Measurements from ENCODE around the gene GP2.

The GP2 gene

DNA sequence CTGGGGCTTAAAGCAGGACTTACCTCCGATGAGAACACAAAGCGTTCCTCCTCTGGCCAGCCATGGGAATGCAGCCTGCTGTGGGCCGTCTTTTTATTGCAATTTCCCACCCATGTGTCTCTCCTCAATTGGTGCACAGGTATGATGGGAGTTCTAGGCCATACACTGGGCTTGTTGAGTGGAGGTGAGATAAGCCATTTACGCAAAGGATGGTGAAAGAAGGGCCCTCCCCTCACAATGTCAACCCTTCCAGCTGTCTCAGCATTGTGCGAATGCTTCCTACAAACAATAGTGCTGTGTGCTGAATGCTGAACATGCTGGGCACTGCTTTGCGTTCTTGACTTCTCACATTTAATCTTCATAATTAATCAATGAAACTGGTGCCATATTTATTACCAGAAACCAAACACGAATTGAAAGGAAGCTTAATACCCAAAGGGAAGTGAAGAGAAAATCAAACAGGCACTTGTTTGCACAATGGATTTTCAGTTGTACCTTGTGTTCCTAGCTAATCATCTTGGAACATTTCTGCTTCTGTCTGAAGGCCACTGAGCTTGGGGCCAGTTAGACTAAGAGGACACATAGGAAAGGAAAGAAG, at the start of gene GP2:
Gene GP2, minus strand, starts transcription at position 70 of the 598 bp plus-strand sequence. CDS start 1,082 bp downstream, outside the sequence.
- DNase-seq = no peak

DNA sequence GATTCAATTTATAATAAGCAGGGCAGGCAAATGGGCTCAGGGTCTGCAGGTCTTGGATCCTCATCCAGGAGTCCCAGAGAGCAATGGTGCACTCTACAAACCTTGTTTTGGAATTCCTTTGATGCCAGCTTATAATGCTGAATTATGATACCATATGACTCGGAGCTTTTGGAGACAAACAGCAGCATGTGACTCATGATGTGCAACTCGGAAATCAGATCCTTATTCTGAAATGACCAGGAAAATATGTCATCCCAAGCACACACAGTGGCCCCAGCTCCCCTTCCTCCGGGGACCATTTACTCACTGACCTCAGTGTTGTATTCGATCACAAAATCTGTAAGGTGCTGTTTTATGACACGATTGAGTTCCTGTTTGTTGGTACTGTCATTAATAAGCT, 45.4 kb upstream of the GP2 start:
- no peak for DNase-seq

DNA sequence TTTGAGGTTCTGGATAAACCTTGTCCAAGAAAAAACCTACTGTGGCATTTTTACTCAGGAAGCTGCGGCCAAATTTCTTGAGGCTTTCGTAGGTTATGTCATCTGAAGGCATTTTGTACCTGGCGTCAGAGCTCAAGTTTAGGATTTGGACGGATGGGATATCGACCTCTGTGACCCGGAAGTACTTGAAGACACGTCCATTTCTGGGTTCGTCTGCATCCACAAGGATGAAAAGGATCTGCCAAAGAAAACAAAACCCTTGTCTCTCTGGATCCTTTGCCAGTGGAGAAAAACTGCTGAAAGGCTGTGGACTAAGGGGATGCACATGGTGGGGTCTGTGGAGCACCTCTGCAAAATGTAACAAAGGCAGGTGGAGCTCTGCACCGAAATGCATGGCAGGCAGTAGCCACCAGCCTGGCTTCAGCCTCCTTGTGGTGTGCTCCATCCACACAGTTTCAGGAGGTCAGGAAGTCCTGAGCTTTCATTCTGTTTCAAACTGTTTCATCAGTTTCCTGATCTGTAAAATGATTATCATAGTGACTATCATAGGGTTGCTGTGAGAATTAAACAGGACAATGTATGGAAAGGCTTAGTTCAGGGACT, 42.2 kb upstream of the GP2 start:
- DNase-seq = no peak

DNA sequence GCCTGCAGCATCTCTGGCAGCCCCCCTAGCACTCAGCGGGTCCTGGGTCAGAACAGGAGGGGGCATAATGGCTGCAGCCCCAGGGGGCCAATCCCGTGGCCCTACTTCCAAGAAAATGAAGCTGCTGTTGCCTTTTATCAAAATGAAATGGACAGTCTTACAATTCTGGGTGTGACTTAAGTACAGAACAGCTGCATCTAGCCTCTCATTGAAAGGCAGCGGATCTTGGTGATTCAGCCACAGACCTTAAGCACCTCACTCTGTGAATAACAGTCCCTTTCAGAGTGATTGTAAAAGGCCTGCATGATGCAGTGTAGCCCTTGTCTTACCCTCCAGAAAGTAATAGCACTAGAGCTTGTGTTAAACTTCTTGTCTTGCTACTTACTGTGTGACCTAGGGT, 36.7 kb upstream of the GP2 start:
- no peak for DNase-seq

DNA sequence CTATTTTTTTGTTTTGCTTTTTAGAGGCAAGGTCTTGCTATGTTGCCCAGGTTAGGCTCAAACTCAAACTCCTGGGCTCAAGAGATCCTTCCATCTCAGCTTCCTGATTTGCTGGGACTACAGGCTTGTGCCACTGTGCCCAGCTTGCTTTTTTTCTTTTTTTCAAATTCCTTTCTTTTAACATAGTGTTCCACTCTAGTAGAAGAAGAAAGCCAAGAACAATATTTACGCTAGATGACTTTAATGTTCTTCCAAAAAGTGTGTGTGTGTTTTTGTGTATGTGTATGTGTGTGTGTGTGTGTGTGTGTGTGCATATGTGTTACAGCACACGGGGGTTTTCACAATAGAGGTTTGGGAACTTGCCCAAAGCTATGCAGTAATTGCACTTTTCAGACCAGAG, 35.9 kb upstream of the GP2 start:
- DNase-seq = no peak

DNA sequence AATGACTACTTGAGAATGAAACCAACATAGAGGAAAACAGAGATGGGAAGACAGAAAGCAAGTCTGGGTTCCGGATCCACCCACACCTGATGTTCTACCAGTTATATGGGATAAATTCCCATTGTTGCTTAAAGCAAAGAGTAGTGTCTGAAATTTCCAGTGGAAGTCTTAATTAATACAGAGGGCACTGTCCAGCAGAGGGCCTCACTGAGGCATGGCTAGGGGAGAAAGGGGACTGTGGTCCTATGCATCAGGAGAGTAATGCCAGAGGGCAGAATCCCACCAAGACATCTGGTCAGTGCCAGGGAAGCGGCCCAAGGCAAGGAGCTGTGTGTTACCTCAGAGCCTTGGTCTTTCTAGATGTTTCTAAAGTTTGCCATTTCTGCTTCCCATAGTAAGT, 32.7 kb upstream of the GP2 start:
- no peak for DNase-seq

DNA sequence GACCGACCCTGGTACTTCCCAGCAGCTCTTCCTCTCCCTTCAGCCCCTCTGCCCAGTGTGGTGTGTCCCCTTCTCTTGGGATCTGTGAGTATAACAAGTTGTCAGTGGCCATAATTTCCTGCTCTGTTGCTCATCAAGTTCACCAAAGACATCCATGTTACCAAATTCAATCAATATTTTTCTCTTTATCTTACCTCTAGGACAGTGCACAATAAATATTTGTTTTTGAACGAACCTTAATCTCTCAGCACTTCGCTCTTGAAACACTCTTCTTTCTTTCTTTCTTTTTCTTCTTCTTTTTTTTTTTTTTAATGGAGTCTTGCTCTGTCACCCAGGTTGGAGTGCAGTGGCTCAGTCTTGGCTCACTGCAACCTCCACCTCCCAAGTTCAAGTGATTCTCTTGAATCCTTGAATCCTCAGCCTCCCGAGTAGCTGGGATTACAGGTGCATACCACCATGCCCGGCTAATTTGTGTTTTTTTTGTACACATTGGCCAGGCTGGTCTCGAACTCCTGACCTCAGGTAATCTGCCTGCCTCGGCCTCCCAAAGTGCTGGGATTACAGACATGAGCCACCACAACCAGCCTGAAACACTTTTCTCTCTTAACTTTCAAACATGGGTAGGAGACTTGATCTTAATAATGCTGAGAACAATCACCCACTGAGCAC, 27.9 kb upstream of the GP2 start:
- DNase-seq = no peak

DNA sequence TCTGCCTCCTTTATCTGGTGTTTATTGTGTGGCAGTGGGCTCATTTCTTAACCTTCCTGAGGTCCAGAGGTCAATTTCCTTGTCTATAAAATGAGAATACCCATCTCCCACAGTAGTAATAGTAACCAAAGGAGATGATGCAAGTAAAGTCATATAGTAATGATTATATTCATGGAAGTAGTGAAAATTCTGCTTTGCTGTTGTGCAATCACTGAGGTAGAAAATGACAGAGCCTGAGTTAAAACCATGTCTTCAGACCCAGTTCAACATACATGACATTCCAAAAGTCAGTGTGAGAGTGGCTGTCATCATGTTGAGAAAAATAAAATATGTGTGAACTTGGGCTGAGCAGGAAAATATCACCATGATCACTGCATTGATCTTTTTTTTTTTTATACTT, 26.1 kb upstream of the GP2 start:
- no peak for DNase-seq

DNA sequence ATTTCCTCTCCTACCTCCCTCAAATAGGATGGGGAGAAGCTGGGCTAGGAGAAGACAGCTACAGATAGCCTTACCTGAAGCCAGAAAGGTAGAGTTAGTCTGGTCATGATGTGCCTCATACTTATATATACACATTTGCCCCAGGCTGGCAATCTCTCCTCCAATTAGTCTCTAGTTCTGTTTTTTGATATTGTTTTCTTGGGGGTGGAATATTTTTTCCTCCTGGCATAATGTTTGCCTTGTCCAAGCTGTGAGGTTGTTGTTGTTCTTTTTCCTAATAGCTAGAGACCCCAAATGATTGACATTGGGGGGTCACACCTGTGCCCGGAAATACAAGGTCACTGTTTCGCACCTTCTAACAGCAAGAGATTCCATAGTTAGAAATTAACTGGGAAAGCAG, 25.3 kb upstream of the GP2 start, which contains the start of gene UMOD:
Gene UMOD, minus strand, starts transcription at position 101 of the 400 bp plus-strand sequence. CDS start 1,978 bp downstream, outside the sequence.
- no peak for DNase-seq

DNA sequence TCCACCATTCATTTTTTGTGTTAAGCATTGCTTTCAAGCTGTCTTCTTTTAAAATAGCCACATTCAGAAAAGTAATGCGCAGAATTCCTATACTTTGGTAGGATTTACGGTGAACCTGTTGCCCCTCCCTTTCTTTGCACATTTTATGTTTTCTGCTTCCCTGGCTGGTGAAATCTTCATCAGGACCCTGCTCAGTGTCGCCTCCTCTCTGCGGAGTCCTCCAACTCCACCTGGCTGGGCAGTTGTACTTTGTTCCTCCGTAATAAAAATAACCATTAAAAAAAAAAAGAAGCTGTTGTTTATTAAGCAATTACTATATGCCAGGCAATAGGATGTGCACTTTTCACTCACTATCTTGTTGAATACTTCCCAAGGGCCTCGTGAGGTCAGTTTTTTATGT, 22.3 kb upstream of the GP2 start:
- DNase-seq = no peak

DNA sequence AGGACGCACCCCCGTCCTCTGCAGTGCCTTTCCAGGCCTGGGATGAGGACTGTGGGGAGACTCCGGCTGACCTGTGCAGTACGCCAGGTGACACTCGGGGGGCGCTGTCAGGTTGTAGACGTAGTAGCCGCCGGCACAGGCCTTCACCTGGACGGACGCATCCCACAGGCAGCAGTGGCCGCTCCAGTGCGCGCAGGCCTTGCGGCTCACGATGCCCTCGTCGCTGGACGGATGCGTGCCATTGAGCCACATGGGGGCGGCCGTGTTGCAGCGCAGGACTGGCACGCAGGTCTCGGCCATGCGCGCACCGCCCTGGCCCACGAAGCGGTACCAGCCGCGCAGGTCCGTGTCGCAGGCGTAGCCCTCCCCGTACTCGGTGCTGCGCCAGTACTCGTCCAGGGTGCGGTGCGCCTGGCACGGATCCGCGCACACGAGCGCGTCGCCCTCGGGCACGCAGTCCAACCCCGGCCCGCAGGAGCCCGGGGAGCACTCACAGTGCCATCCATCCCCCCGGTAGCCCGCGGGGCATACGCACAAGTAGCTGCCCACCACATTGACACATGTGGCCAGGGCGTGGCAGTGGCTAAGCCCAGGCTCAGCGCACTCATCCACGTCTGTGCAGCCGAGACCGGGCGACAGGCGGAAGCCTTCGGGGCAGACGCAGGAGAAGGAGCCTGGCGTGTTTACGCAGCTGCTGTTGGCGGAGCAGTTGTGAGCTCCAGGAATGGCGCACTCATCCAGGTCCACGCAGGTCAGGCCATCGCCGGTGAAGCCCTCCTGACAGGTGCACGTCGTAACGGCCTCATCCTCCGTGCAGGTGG, 21.3 kb upstream of the GP2 start:
- DNase-seq = no peak

DNA sequence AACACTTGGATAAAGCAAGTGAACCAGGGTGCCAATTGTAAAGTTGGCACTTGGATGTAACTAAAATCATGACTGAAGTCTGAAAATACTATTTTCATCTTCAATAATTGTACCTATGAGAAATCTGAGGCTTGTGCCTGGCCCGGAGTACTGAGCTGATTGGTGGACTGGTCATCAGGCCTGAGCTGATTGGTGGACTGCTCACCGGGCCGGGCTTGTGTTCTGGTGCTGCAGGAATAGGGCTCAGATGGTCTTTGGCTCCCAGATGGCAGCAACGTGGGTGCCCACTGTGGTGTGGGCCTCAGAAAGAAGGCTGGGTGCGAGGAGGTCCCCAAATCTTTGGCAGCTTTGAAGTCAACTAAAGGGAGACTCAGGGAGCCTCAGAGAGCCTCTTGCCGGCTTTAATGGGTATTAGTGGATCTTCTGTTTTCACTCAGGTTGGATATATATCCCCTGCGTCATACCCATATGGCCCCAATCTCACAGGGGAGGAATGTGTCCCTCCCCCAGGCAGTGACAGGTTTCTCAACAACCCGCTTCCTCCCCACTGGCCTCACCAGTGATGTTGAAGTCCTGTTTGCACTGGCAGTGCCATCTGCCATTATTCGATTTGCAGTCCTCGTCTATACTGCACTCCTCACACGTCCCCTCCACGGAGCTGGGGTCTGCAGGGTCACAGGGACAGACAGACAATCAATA, 20.5 kb upstream of the GP2 start:
- DNase-seq = no peak

DNA sequence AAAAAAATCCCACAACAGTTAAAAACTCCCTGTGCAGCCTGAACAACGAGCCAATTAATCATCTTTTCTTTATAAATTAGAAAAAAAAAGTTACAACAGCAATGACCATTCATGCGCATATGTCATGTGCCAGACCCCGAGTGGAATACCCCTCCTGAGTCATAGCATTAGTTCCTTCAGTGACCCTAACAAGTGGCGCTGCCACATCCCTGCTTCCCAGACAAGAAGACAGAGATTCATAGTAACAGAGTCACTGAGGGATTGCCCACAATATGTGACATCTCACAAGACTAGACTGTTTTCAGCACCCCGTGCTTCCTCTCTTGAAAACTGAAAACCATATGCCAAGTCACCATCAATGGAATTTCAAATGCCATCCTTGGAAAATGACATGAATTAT, 17.3 kb upstream of the GP2 start:
- no peak for DNase-seq

DNA sequence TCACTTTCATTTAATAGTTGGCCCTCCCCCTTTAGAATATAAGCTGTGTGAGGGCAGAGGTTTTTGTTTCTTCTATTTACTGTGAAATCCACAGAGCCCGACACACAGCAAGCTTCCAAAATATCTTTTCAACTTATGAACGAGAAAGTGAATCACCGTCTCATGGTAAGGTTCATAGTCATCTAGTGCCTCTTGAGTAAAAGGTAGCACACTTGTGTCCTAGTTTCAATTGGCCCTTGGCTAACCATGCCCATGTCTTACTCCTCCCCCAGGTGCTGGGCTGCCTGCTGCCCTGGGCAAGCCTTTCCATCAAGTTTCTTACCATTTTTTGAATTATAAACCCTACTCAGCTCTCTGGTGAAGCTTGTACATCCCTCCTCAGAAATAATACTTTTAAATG, 12.4 kb upstream of the GP2 start:
- DNase-seq = no peak

DNA sequence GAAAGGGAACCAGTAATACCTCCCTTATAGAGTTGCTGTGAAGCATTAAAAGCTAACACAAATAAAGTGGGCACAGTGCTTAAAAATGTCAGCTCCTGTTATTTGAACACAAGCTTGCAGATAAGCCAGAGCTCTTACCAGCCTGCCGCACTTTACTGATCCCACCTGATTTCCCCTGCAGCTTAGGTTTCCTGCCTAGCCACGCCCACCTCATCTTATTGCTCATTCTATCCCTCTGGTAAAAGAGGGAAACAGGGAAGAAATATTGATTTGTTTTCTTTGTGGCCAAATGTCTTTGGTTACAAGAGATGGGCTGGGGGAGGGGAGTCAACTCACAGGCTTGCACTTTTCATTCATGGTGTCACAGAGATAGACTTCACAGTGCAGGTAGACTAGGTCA, 9.6 kb upstream of the GP2 start:
- DNase-seq = no peak

DNA sequence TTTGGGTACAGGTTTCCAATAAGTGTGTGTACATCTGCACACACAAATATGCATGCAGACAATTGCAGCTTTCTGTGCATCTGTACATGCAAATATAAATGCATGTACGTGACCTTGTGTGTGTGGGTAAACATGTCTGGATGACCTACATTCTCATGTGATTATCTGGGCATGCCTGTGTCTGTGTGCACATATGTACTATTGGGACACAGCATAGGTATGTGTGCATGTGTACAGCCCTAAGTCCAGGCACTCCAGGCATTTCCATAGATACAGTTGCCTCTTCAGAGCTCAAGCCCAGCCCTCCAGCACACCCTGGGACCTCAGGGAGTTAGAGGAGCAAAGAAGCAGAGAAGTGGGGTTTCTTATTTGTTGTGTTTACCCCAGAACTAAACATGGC, 7.1 kb upstream of the GP2 start:
- DNase-seq = no peak

DNA sequence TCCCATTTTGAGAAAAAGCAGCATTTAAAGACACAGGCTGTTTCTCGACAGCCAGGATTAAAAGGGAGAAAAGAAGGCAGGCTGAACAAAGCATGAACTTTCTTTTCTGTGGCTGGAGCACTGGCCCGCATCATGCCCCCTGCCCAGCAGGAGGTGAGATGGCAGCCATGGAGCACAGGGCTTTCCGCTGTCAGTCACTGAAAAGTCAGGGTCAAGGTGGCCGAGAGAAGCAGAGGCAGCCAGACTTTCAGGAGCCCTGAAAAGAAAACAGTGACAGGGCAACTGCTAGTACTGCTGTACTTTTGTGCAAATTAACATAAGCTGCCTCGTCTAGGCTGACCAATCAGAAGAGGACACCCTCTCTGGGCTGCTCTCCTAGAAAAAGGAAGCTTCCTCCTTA, 5.8 kb upstream of the GP2 start:
- DNase-seq = no peak

DNA sequence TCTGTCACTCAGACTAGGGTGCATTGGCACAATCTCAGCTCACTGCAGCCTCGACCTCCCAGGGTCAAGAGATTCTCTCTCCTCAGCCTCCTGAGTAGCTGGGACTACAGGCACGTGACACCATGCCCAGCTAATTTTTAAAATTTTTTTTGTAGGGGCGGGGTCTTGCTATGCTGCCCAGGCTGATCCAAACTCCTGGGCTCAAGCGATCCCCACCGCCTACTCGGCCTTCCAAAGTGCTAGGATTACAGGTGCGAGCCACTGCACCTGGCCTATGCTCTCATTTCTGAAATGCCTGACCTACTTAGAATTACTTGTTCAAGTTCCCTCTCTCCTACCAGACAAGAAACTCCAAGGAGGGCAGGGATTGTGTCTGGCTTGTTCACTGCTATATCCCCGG, 5.1 kb upstream of the GP2 start:
- DNase-seq = no peak

DNA sequence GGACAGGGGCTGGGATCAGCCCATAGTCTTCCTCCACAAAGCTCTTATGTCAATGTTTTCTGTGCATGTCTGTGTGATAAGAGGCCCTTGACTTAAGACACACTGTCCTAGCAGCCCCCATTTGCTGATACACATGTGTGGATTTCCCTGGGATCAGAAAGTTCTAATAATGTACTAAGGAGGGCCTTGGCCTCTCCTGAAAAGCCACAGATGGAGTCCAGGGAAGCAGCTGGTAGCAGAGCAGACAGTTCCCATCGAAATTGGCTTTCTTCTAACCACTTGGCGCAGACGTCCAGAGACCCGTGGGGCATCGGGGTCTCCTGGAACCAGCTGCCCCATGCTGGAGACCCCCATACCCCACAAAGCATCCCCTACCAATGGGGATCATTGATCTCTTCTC, 4.3 kb upstream of the GP2 start:
- no peak for DNase-seq

DNA sequence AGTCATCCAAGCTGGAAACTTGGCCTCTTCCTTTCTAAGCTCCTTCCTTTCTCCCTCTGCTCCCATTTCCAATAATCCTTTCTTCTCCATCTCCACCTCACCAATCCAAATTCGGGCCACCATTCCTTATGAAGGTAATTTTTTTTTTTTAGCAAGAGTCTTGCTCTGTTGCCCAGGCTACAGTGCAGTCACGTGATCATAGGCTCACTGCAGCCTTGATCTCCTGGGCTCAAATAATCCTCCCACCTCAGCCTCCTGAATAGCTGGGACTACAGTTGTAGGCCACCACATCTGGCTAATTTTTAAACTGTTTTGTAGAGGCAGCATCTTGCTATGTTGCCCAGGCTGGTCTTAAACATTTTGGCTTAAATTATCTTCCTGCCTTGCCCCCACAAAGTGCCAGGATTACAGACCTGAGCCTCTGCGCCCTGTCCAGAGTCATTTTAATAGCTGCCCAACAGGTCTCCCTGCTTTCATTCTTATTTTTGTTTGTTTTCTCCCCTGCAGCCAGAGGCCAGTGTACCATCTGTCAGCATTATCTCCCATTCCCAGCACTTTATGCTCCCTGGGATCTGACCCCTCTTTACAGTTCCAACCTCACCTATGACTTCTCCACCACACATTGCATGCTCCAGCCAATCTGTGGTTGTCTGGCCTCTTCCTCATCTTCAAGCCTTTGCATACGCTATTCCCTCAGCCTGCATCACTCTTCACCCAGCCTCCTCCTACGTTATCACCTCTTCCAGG, 2.3 kb upstream of the GP2 start:
- no peak for DNase-seq

DNA sequence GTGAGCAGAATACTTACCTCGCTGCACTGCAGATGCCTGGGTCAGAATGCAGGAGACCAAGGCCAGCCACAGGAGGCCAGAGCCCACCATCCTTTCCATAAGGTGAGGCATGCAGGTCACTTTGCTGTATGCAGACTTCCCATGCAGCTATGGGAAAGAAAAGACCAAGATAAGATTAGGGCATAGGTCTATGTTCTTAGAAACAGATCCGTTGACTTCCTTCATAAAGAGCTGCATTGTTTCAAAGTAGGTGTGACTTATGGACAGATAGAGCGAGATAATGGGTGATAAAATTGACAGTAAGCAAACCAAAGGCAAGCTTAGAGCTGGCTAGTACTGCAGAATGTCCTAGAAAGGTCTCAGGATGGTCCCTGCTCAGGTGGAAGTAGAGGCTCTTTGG, 992 bp downstream of the GP2 start:
- no peak for DNase-seq

DNA sequence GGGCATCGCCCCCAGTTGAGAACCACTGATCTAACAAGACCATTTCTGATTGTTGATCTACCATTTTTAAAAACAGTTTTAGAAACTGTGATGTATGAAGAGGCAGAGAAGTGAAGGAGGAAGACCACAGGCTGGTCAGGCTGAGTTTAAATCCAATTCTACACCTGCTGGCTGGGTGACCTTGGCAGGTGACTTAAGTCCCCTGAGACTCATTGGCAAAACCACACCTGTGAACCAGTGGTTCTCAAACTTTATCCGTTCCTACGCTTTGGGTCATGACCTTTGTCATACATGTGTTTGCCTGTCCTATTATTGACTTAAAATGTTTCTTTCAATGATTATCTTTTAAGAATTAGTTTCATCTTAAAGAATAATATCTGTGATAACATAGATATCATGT, 2.3 kb downstream of the GP2 start:
- DNase-seq = no peak

All from activated CD4-positive, alpha-beta T cell treated with anti-CD3 and anti-CD28 coated beads for 4 hours (primary cell).